ENCODE results near the gene CAPN9. TPM values are rescaled to one million over a fixed set of nuclear protein-coding genes. Genes with fewer than 3 reads are reported as not detected.

CAPN9 gene
- total RNA-seq, 2 donors from 2014 or later, result 0.26 TPM; not detected in 1

DNA sequence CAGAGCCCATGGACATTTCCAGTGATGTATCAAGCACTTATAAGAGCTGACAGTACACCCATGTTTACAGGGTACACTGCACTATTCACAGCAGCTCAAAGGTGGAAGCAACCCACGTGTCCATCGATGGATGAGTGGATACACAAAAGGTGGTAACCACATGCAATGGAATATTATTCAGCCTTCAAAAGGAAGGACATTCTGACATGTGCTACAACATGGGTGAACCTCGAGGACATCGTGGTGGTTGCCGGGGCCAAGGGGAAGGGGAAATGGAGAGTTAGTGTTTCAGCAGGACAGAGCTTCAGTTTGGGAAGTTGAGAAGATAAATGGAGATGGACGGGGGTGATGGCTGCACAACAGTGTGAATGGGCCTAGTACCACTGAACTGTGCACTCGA is 42.4 kb upstream of the CAPN9 start:
- intact Hi-C loops (cut with DNase I), result no loop called here
- H3K4me1 ChIP-seq, result no peaks in the 10 kb centered on the region
- no peaks in the 10 kb centered on the region for H3K27me3 ChIP-seq
- WGBS, 2 donors, result 89 to 90% methylated on average over 7 of the region's 7 CpGs
- no peak overlapping the region for H3K27ac ChIP-seq
- ATAC-seq (no peak), DNase-seq (no peak)
- TF ChIP-seq, protein P1, sequence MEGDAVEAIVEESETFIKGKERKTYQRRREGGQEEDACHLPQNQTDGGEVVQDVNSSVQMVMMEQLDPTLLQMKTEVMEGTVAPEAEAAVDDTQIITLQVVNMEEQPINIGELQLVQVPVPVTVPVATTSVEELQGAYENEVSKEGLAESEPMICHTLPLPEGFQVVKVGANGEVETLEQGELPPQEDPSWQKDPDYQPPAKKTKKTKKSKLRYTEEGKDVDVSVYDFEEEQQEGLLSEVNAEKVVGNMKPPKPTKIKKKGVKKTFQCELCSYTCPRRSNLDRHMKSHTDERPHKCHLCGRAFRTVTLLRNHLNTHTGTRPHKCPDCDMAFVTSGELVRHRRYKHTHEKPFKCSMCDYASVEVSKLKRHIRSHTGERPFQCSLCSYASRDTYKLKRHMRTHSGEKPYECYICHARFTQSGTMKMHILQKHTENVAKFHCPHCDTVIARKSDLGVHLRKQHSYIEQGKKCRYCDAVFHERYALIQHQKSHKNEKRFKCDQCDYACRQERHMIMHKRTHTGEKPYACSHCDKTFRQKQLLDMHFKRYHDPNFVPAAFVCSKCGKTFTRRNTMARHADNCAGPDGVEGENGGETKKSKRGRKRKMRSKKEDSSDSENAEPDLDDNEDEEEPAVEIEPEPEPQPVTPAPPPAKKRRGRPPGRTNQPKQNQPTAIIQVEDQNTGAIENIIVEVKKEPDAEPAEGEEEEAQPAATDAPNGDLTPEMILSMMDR (IDR thresholded peaks at IDR 0.05), result no peak
- TF ChIP-seq POLR2A (IDR thresholded peaks at IDR 0.05), result no peak
- no peak overlapping the region for H3K4me3 ChIP-seq
- no peaks in the 10 kb centered on the region for H3K36me3 ChIP-seq (replicated peaks in 1 of 2; ENCODE audit: insufficient read depth in 1 of 2, low read depth in 2 of 2)
- H3K9me3 ChIP-seq, result no peaks in the 10 kb centered on the region

DNA sequence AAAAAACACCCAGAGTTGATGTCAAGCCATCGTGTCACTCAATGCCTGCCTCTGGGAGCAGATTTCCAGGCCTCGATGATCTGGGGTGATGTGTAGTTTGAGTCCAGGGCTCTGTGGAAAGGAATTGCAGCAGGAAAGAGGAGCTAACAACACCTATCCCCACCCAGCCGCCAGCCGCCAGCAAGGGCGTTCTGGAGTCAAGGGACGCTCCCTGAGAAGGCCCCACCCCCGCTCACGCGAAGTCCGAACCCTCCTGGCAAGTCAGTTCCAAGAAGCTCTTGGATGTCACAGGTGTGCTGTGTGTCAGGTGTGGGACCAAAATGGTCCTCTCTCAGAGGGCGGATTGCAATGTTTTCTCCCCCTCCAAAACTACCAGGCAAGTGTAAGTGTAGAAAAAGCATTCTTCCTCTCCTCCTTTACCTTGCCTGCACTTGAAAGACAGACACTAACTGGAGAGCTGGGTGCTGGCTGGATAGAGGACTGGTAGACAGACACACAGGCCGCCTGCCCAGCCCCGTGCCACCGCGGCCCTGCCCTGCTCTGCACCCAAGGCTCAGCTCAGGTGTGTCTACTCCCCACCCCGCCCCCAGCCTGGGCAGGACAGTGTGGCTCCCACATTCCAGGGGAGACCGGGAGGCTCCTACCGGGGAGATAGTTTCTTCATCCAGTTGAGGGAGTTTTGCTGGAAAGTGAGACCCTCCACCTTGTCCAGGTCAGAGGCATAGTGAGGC is 41.7 kb upstream of the CAPN9 start:
- H3K27me3 ChIP-seq, result no peaks in the 10 kb centered on the region
- H3K4me3 ChIP-seq, result no peak overlapping the region
- ATAC-seq (no peak), DNase-seq (no peak)
- no peaks in the 10 kb centered on the region for H3K4me1 ChIP-seq
- intact Hi-C loops (cut with DNase I), result no loop called here
- no peak for TF ChIP-seq POLR2A (IDR thresholded peaks at IDR 0.05)
- H3K36me3 ChIP-seq (replicated peaks in 1 of 2; ENCODE audit: insufficient read depth in 1 of 2, low read depth in 2 of 2), result no peaks in the 10 kb centered on the region
- WGBS, 2 donors, result 84 to 89% methylated on average over 16 to 18 of the region's 18 CpGs
- H3K27ac ChIP-seq, result no peak overlapping the region
- no peaks in the 10 kb centered on the region for H3K9me3 ChIP-seq

DNA sequence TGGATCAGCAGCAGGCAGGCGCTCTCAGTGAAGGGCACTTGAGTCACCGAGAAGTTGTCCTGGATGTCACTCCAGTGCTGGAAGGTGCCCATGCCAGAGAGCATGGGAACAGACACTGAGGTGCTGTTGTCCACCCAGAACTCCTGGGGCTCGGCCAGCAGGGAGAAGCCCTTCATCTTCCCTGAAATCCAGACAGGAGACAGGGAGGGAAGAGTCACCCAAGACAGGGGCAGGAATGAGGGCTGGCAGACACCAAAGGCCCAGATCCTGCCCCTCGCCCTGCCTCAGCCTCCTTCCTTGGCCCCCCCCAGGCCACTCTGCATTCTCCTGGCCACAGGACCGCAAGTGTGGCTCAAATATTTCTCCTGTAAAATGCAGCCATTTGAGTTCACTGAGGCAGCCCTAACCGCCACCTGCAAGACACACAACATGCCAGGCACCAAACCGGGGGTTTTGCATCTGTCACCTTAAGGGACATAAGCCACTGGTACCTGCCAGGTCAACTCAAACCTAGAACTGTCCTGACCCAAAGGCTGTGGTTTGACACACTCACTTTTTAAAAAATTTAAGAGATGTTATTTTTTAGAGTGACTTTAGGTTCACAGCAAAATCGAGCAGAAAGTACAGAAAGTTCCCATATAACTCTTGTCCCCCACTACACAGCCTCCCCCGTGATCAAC is 41.0 kb upstream of the CAPN9 start:
- DNase-seq (no peak), ATAC-seq (no peak)
- TF ChIP-seq, protein P1 (IDR thresholded peaks at IDR 0.05), result no peak
- no peak for TF ChIP-seq POLR2A (IDR thresholded peaks at IDR 0.05)
- no peak overlapping the region for H3K27ac ChIP-seq
- no peaks in the 10 kb centered on the region for H3K9me3 ChIP-seq
- no peaks in the 10 kb centered on the region for H3K4me1 ChIP-seq
- 79 to 89% methylated on average over 5 to 9 of the region's 9 CpGs for WGBS, 2 donors
- H3K36me3 ChIP-seq (replicated peaks in 1 of 2; ENCODE audit: insufficient read depth in 1 of 2, low read depth in 2 of 2), result no peaks in the 10 kb centered on the region
- H3K4me3 ChIP-seq, result no peak overlapping the region
- no peaks in the 10 kb centered on the region for H3K27me3 ChIP-seq
- intact Hi-C loops (cut with DNase I), result no loop called here

DNA sequence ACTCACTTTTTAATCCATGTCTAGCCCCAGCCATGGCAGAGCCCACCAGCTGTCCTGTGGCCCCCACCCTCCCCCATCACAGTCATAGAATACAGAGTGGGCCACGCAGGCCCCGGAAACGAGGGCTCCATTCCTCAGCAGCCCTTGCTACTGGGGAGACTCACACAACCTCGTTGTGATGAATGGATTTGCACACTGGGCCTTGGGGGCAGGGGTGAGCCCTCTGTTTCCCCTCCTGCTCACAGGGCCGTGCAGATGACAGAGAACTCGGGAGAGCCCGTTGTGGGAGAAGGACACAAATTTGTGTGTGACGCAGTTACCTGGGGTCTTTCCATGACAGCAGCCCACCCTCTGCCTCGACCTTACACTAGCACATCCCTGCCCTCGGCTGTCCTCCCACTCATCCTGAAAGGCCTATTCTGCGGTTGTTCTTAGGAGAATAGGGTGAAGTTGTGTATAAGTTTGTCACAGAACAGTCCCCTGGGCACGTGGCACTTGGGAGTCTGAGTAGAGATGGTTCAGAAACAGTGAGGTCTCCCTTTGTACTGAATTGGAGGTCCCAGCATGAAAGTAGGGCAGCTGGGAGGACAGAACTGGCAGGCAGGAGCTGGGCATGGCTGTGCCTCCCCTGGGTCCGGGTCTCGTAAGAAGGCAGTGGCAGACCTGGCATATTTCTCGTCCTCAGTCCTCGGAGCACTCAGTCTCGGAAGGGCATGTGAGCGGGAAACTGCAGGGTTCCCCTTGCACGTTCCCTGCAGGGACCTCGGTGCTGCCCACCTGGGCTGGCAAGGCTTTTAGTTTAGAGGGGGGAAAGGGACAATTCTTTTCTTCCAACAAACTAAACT is 40.1 kb upstream of the CAPN9 start:
- intact Hi-C loops (cut with DNase I), result no loop called here
- no peaks in the 10 kb centered on the region for H3K9me3 ChIP-seq
- WGBS, 2 donors, result 75 to 82% methylated on average over 12 to 19 of the region's 20 CpGs
- H3K4me3 ChIP-seq, result no peak overlapping the region
- DNase-seq (no peak), ATAC-seq (no peak)
- TF ChIP-seq, protein P1 (IDR thresholded peaks at IDR 0.05), result no peak
- no peak for TF ChIP-seq POLR2A (IDR thresholded peaks at IDR 0.05)
- no peak overlapping the region for H3K27ac ChIP-seq
- H3K36me3 ChIP-seq (replicated peaks in 1 of 2; ENCODE audit: insufficient read depth in 1 of 2, low read depth in 2 of 2), result no peaks in the 10 kb centered on the region
- H3K27me3 ChIP-seq, result no peaks in the 10 kb centered on the region
- H3K4me1 ChIP-seq, result no peaks in the 10 kb centered on the region
